Stimulated activated memory B cell treated with anti-CD40 and anti-IgM and Interleukin-4, amounts not matched to agents 10 μg/mL and 1 μg/mL and 100 μg/mL, for 72 hours (primary cell): ENCODE data around the gene ADM5.

Source experiments
- ATAC-seq: fragments of 150-1000 bp; cut with Tn5 transposase; 2 replicates; pipeline ENCODE4 v1.10.0; 2021
- H3K27ac Mint-ChIP-seq: one replicate; pipeline ENCODE4 v1.8.0; 2022; ENCODE audit warnings: mild to moderate bottlenecking, mixed read lengths
- H3K27me3 Mint-ChIP-seq: one replicate; pipeline ENCODE4 v1.8.0; 2022; ENCODE audit warnings: mixed read lengths
- H3K36me3 Mint-ChIP-seq: one replicate; pipeline ENCODE4 v1.8.0; 2022; ENCODE audit warnings: mixed read lengths
- H3K4me1 Mint-ChIP-seq: one replicate; pipeline ENCODE4 v1.8.0; 2022; ENCODE audit warnings: mixed read lengths
- H3K4me3 Mint-ChIP-seq: one replicate; pipeline ENCODE4 v1.8.0; 2022; ENCODE audit warnings: mild to moderate bottlenecking, moderate library complexity, mixed read lengths
- H3K9me3 Mint-ChIP-seq: one replicate; pipeline ENCODE4 v1.8.0; 2022; ENCODE audit warnings: mixed read lengths

Gene ADM5

GRCh38 chr19:49667473-49667872, 21.9 kb upstream of the ADM5 start:
- Mint-ChIP-seq H3K9me3 (no peaks in the 10 kb centered on the region), H3K4me3 (peak overlapping the region; percentile 100), H3K27me3 (no peaks in the 10 kb centered on the region), H3K36me3 (peaks cover 18% of the 10 kb centered on the region), H3K27ac (peak overlapping the region; percentile 97), H3K4me1 (peaks cover 60% of the 10 kb centered on the region)
- no peak for ATAC-seq

GRCh38 chr19:49669516-49669915, 19.9 kb upstream of the ADM5 start:
- Mint-ChIP-seq H3K27me3 (no peaks in the 10 kb centered on the region), H3K36me3 (peaks cover 15% of the 10 kb centered on the region), H3K9me3 (no peaks in the 10 kb centered on the region), H3K27ac (no peak overlapping the region), H3K4me3 (no peak overlapping the region), H3K4me1 (peaks cover 56% of the 10 kb centered on the region)
- ATAC-seq: no peak

DNA sequence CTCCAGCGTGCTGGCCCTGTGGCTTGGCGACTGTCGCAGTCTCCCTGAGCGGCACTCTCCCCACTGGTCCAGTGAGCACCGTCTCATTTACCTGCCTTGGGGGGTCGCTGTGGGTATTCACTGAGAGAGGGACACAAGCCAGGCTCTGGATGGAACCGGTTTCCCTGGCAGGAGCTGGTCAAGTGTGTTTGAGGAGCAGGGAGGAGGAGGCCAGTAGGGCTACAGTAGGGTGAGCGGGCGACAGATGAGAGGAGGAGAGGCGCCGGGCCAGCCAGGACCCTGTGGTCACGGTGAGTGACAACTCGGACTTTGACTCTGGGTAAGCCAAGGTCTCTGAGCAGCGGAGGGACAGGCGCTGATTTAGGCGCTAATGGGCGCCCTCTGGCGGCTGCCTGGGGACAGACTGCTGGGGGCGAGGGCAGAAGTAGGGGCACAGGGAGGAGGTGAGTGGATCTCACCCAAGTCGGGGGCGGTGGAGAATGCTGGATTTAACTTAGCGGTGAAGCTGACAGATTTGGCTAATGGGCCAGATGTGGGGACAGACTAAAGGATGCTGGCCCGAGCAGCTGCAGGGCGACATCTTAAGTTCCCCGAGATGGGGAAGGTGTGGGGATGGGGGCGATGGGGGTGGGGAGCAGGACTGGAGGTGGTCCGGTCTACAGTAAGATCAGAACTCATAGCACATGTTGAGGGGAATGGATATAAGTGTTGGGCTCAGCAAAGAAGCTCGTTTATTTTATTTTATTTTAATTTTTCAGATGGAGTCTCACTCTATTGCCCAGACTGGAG, 17.1 kb upstream of the ADM5 start:
- Mint-ChIP-seq H3K4me1 (peaks cover 36% of the 10 kb centered on the region), H3K27ac (peak overlapping the region; percentile 75), H3K27me3 (no peaks in the 10 kb centered on the region), H3K9me3 (no peaks in the 10 kb centered on the region), H3K36me3 (peaks cover 9% of the 10 kb centered on the region), H3K4me3 (peak overlapping the region; percentile 50)
- ATAC-seq: no peak

- Mint-ChIP-seq H3K36me3 (peaks cover 19% of the 10 kb centered on the region), H3K27me3 (no peaks in the 10 kb centered on the region), H3K27ac (peak overlapping the region; percentile 96), H3K4me3 (peak overlapping the region; percentile 85), H3K9me3 (no peaks in the 10 kb centered on the region), H3K4me1 (peaks cover 70% of the 10 kb centered on the region)
- peak; percentile 17 for ATAC-seq
Observed at GRCh38 chr19:49676136-49676783, 13.1 kb upstream of the ADM5 start.

- peak overlapping the region; percentile 85 for H3K4me3 Mint-ChIP-seq
- no peaks in the 10 kb centered on the region for H3K9me3 Mint-ChIP-seq
- peaks cover 68% of the 10 kb centered on the region for H3K4me1 Mint-ChIP-seq
Observed at GRCh38 chr19:49676784-49677230, 12.6 kb upstream of the ADM5 start.

GRCh38 chr19:49677231-49677900, 12.0 kb upstream of the ADM5 start, which contains the start of gene PRMT1:
PRMT1 (plus strand) TSS chr19:49677271; CDS start chr19:49677281, 10 bp downstream.
- H3K4me1 Mint-ChIP-seq: peaks cover 62% of the 10 kb centered on the region
- peaks cover 20% of the 10 kb centered on the region for H3K36me3 Mint-ChIP-seq
- peak; percentile 38 for ATAC-seq
- peak within 1 kb of the TSS; percentile 96 for H3K27ac Mint-ChIP-seq
- H3K4me3 Mint-ChIP-seq: peak within 1 kb of the TSS; percentile 91
- no peaks in the 10 kb centered on the region for H3K27me3 Mint-ChIP-seq
- H3K9me3 Mint-ChIP-seq: no peaks in the 10 kb centered on the region

More at GRCh38 chr19:49676784-49677230, 12.6 kb upstream of the ADM5 start:
- no peaks in the 10 kb centered on the region for H3K27me3 Mint-ChIP-seq
- peak; percentile 87 for ATAC-seq
- H3K36me3 Mint-ChIP-seq: peaks cover 20% of the 10 kb centered on the region
- peak overlapping the region; percentile 96 for H3K27ac Mint-ChIP-seq

- H3K4me1 Mint-ChIP-seq: peaks cover 58% of the 10 kb centered on the region
Observed at GRCh38 chr19:49677901-49678674, 11.3 kb upstream of the ADM5 start.

DNA sequence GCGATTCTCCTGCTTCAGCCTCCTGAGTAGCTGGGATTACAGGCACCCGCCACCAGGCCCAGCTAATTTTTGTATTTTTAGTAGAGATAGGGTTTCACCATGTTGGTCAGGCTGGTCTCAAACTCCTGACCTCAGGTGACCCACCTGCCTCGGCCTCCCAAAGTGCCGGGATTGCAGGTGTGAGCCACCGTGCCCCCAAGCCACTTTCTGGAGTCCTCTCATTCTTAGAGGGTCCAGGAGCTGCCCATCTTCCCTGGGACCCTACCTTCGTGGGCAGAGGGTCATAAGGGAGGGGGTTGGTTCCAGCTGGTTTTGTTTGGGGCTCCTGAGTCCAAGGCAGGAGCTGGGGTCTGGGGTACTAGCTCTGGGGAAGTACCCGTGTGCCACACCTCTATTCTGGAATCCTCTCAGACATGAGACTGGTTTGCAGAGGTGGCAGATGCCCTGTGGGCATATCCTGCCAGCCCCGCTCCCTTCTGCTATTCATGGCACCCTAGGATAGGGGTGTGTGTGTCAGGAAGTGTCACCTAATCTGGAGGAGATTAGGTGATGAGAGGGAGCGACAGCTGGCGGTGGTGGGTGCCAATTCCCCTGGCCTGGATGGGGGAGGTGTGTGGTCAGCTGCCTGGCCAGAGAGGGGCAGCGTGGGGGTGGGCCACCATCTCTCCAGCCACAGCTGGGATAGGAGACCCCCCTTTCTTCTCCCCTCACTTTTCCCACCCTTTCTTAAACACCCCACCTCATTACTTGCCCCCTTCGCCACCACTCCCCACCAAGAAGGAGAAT, 10.2 kb upstream of the ADM5 start:
- peaks cover 28% of the 10 kb centered on the region for H3K36me3 Mint-ChIP-seq
- H3K27ac Mint-ChIP-seq: peak overlapping the region; percentile 96
- H3K9me3 Mint-ChIP-seq: no peaks in the 10 kb centered on the region
- H3K4me3 Mint-ChIP-seq: peak overlapping the region; percentile 91
- ATAC-seq: no peak
- H3K27me3 Mint-ChIP-seq: no peaks in the 10 kb centered on the region
- peaks cover 54% of the 10 kb centered on the region for H3K4me1 Mint-ChIP-seq

More at GRCh38 chr19:49677901-49678674, 11.3 kb upstream of the ADM5 start:
- peak overlapping the region; percentile 91 for H3K4me3 Mint-ChIP-seq
- no peaks in the 10 kb centered on the region for H3K27me3 Mint-ChIP-seq
- ATAC-seq: peak; percentile 40
- no peaks in the 10 kb centered on the region for H3K9me3 Mint-ChIP-seq
- H3K36me3 Mint-ChIP-seq: peaks cover 20% of the 10 kb centered on the region
- H3K27ac Mint-ChIP-seq: peak overlapping the region; percentile 96

DNA sequence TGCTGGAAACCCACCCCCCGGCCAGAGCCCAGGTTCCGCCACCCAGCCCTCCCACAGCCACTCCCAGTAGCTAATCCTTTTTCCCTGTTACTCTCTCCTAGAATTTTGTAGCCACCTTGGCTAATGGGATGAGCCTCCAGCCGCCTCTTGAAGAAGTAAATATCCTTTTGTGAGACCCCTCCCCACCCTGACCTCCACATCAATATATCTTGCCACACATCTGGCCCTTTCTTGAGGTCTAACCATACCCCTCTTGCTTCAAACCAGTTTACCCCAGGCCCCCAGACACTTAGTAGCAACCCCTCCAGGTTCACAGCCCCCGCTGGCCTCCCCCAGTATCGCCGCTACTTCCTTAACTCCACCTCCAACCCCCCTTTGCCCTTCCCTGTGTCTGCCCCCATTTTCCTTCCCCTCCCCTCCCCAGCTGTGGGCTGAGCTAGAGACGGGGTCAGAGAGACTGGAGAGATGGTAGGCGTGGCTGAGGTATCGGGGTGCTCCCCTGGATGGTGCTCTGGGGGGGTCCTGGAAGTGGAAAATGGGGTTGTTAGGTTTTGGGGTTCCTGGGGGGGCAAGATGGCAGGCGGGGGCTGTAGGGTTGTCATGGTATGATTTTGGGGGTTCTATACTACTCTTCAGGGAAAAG, 9.5 kb upstream of the ADM5 start:
- H3K4me3 Mint-ChIP-seq: peak overlapping the region; percentile 91
- H3K27me3 Mint-ChIP-seq: no peaks in the 10 kb centered on the region
- no peaks in the 10 kb centered on the region for H3K9me3 Mint-ChIP-seq
- peaks cover 35% of the 10 kb centered on the region for H3K36me3 Mint-ChIP-seq
- peak overlapping the region; percentile 96 for H3K27ac Mint-ChIP-seq
- no peak for ATAC-seq
- peaks cover 54% of the 10 kb centered on the region for H3K4me1 Mint-ChIP-seq

- Mint-ChIP-seq H3K27ac (peak overlapping the region; percentile 96), H3K27me3 (no peaks in the 10 kb centered on the region), H3K36me3 (peaks cover 43% of the 10 kb centered on the region), H3K4me1 (peaks cover 60% of the 10 kb centered on the region), H3K9me3 (no peaks in the 10 kb centered on the region), H3K4me3 (peak overlapping the region; percentile 91)
- peak; percentile 9 for ATAC-seq
Observed at GRCh38 chr19:49680421-49681351, 8.7 kb upstream of the ADM5 start.

GRCh38 chr19:49681830-49682229, 7.6 kb upstream of the ADM5 start:
- no peak for ATAC-seq
- Mint-ChIP-seq H3K4me3 (no peak overlapping the region), H3K9me3 (no peaks in the 10 kb centered on the region), H3K4me1 (peaks cover 55% of the 10 kb centered on the region), H3K27me3 (no peaks in the 10 kb centered on the region), H3K27ac (no peak overlapping the region), H3K36me3 (peaks cover 49% of the 10 kb centered on the region)

- Mint-ChIP-seq H3K4me3 (no peak overlapping the region), H3K36me3 (peaks cover 54% of the 10 kb centered on the region), H3K27ac (no peak overlapping the region), H3K9me3 (no peaks in the 10 kb centered on the region), H3K4me1 (peaks cover 55% of the 10 kb centered on the region), H3K27me3 (no peaks in the 10 kb centered on the region)
- no peak for ATAC-seq
Observed at GRCh38 chr19:49682274-49682673, 7.1 kb upstream of the ADM5 start.

DNA sequence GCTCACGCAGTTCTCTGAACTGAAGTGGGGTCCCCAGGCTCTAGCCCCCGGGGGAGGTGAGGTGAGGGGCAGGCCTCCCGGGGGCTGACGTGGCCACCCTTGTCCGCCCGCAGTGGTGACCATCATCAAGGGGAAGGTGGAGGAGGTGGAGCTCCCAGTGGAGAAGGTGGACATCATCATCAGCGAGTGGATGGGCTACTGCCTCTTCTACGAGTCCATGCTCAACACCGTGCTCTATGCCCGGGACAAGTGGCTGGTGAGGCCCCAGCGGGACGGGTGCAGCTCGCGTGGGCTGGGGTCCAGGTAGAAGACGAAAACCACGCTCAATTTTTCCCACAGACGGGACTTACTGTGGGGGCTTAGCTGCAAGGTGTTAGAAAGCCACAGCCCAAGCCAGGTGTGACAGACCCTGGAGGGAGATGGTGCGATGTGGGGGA, 5.6 kb upstream of the ADM5 start:
- Mint-ChIP-seq H3K9me3 (no peaks in the 10 kb centered on the region), H3K4me1 (peaks cover 55% of the 10 kb centered on the region), H3K27ac (peak overlapping the region; percentile 57), H3K27me3 (no peaks in the 10 kb centered on the region), H3K36me3 (peaks cover 67% of the 10 kb centered on the region), H3K4me3 (no peak overlapping the region)
- ATAC-seq: no peak
